MCF 10A (cell line): Measurements from ENCODE around the gene COL6A3. TPM values are rescaled to one million over a fixed set of nuclear protein-coding genes. Genes with fewer than 3 reads are reported as not detected.

Experiments used
- BruUV-seq: library from RNA; stranded (reverse); fragments of 400-500 nt; replicated peaks from 2 replicates; lab custom pipeline; 2021; lab: Mats Ljungman, UMichigan
- CTCF ChIA-PET: fragments of 300-600 bp; sonication (Branson Sonifier 250); formaldehyde crosslinking; extraction: SDS; loops from one replicate; lab custom pipeline; 2021; ENCODE audit warnings: antibody characterized with exemption, inconsistent platforms; lab: Yijun Ruan, JAX
- POLR2A ChIA-PET: fragments of 300-600, 350-650 bp; sonication (Branson Sonifier 250); formaldehyde crosslinking; extraction: SDS; loops from one replicate; lab custom pipeline; 2020; ENCODE audit warnings: antibody characterized with exemption, inconsistent platforms; lab: Yijun Ruan, JAX
- DNase-seq: peaks from one replicate; pipeline ENCODE4 v3.0.0-alpha.2; 2018; ENCODE audit not compliant: unreplicated experiment
- H3K27ac Mint-ChIP-seq: one replicate; pipeline ENCODE4 v1.8.0; 2022; ENCODE audit warnings: mild to moderate bottlenecking, low read depth, mixed read lengths; ENCODE audit not compliant: unreplicated experiment
- H3K27me3 Mint-ChIP-seq: one replicate; pipeline ENCODE4 v1.8.0; 2022; ENCODE audit warnings: mixed read lengths; ENCODE audit not compliant: insufficient read depth, unreplicated experiment
- H3K36me3 Mint-ChIP-seq: one replicate; pipeline ENCODE4 v1.8.0; 2022; ENCODE audit warnings: mild to moderate bottlenecking, moderate library complexity, mixed read lengths; ENCODE audit not compliant: insufficient read depth, unreplicated experiment
- H3K4me1 Mint-ChIP-seq: one replicate; pipeline ENCODE4 v1.8.0; 2022; ENCODE audit warnings: mixed read lengths; ENCODE audit not compliant: insufficient read depth, unreplicated experiment
- H3K4me3 Mint-ChIP-seq: one replicate; pipeline ENCODE4 v1.8.0; 2022; ENCODE audit warnings: mild to moderate bottlenecking, moderate library complexity, mixed read lengths; ENCODE audit not compliant: unreplicated experiment
- H3K9me3 Mint-ChIP-seq: one replicate; pipeline ENCODE4 v1.8.0; 2022; ENCODE audit warnings: mixed read lengths; ENCODE audit not compliant: unreplicated experiment
- intact Hi-C: fragments of 100-400 bp; cut with micrococcal nuclease; formaldehyde crosslinking; loops from 2 replicates; pipeline ENCODE4 v1.14.1; 2022
- total RNA-seq: library from RNA; stranded (reverse); gene quantifications from 2 replicates; pipeline ENCODE4 v1.2.3, GENCODE V29; 2022
- TF ChIP-seq, protein P1 (sequence below): fragments of 200-600 bp; IDR thresholded peaks from one replicate; pipeline ENCODE4 v1.8.0; 2022; ENCODE audit warnings: antibody characterized with exemption, mild to moderate bottlenecking; ENCODE audit not compliant: unreplicated experiment

The COL6A3 gene
- total RNA-seq, 1 experiment from 2014 or later, result 0.19 TPM

GRCh38 chr2:237404413-237404812, 9.6 kb downstream of the COL6A3 start:
- no peak for DNase-seq
- Mint-ChIP-seq H3K4me1 (no peaks in the 10 kb centered on the region), H3K36me3 (no peaks in the 10 kb centered on the region), H3K4me3 (no peak overlapping the region), H3K9me3 (no peaks in the 10 kb centered on the region), H3K27me3 (no peaks in the 10 kb centered on the region), H3K27ac (no peak overlapping the region)
- TF ChIP-seq, protein P1, sequence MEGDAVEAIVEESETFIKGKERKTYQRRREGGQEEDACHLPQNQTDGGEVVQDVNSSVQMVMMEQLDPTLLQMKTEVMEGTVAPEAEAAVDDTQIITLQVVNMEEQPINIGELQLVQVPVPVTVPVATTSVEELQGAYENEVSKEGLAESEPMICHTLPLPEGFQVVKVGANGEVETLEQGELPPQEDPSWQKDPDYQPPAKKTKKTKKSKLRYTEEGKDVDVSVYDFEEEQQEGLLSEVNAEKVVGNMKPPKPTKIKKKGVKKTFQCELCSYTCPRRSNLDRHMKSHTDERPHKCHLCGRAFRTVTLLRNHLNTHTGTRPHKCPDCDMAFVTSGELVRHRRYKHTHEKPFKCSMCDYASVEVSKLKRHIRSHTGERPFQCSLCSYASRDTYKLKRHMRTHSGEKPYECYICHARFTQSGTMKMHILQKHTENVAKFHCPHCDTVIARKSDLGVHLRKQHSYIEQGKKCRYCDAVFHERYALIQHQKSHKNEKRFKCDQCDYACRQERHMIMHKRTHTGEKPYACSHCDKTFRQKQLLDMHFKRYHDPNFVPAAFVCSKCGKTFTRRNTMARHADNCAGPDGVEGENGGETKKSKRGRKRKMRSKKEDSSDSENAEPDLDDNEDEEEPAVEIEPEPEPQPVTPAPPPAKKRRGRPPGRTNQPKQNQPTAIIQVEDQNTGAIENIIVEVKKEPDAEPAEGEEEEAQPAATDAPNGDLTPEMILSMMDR, result no peak
- no TSS peak for BruUV-seq
- intact Hi-C loops, result no loop called here
- ChIA-PET POLR2A (interaction anchor here (1.5 kb wide), 1 partner anchor 15 kb away, joined by 3 read pairs; no protein-coding TSS in a partner anchor), CTCF (interaction anchor here (0.7 kb wide), 1 partner anchor 91 kb away, joined by 9 read pairs; no protein-coding TSS in a partner anchor)

- intact Hi-C loops, result no loop called here
Measured at GRCh38 chr2:237403024-237403882, 10.7 kb downstream of the COL6A3 start.

DNA sequence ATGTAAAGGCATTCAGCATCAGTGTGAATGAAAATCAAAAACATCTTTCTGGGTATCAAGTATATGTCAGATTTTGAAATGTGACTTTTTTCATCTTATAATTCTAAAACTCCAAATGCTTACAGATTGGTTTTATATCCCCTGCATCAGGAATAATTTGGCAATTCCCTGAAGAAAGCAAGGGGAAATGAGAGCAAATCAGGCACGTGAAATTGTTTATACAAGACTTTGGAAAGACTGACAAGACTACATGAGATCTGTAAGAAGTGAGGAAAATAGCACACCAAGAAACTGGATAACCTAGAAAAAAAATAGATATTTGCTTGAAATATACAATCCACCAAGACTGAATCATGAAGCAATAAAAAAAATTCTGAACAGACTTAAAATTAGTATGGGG, 13.8 kb downstream of the COL6A3 start:
- no TSS peak for BruUV-seq
- POLR2A ChIA-PET, result no interaction called here
- CTCF ChIA-PET, result no interaction called here
- intact Hi-C loops, result no loop called here
- TF ChIP-seq, protein P1, result no peak
- Mint-ChIP-seq H3K27ac (no peak overlapping the region), H3K9me3 (no peaks in the 10 kb centered on the region), H3K4me3 (no peak overlapping the region), H3K4me1 (no peaks in the 10 kb centered on the region), H3K36me3 (no peaks in the 10 kb centered on the region), H3K27me3 (peaks cover 15% of the 10 kb centered on the region)
- DNase-seq, result no peak

More at GRCh38 chr2:237403024-237403882, 10.7 kb downstream of the COL6A3 start:
- Mint-ChIP-seq H3K4me3 (no peak overlapping the region), H3K27ac (no peak overlapping the region), H3K36me3 (no peaks in the 10 kb centered on the region), H3K9me3 (no peaks in the 10 kb centered on the region), H3K4me1 (no peaks in the 10 kb centered on the region), H3K27me3 (no peaks in the 10 kb centered on the region)
- TF ChIP-seq, protein P1, result no peak
- CTCF ChIA-PET, result interaction anchor here (0.6 kb wide), 1 partner anchor 237 kb away, joined by 3 read pairs; no protein-coding TSS in a partner anchor
- no peak for DNase-seq
- BruUV-seq, result no TSS peak
- POLR2A ChIA-PET, result interaction anchor here (1.5 kb wide), 1 partner anchor 16 kb away, joined by 3 read pairs; no protein-coding TSS in a partner anchor

DNA sequence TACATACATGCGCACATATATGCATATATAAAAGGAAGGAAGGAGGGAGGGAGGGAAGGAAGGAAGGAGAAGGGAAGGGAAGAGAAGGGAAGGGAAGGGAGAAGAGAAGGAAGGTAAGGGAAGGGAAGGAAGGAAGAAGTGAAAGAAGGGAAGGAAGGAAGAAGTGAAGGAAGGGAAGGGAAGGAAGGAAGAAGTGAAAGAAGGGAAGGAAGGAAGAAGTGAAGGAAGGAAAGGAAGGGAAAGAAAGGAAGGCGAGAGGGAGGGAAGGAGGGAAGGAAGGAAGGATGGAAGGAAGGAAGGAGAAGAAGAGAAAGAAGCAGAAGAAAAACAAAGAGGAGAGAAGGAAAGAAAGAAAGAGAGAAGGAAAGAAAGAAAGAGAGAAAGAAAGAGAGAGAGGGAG, 16.9 kb downstream of the COL6A3 start:
- Mint-ChIP-seq H3K9me3 (no peaks in the 10 kb centered on the region), H3K27ac (no peak overlapping the region), H3K4me3 (no peak overlapping the region), H3K27me3 (peaks cover 30% of the 10 kb centered on the region), H3K36me3 (no peaks in the 10 kb centered on the region), H3K4me1 (no peaks in the 10 kb centered on the region)
- BruUV-seq, result no TSS peak
- DNase-seq, result no peak
- CTCF ChIA-PET, result interaction anchor here (1.4 kb wide), 1 partner anchor 12 kb away, joined by 4 read pairs; no protein-coding TSS in a partner anchor
- intact Hi-C loops, result no loop called here
- TF ChIP-seq, protein P1, result no peak
- POLR2A ChIA-PET, result no interaction called here
